Heart left ventricle (tissue), 16 donors: ENCODE data around the gene KIAA1671. TPM values are rescaled to one million over a fixed set of nuclear protein-coding genes. Genes with fewer than 3 reads are reported as not detected.

ENCODE experiments used
- ATAC-seq, 4 donors: fragments of 200-7000 bp; cut with Tn5 transposase; one replicate each; pipeline ENCODE4 v1.9.1; 2020 to 2022; ENCODE audit warnings: moderate library complexity in 4 of 4, mild to moderate bottlenecking in 3 of 4, moderate number of reproducible peaks in 1 of 4
- DNase-seq, 5 donors: peaks; one replicate each; pipeline ENCODE4 v3.0.0-alpha.2; 2020
- H3K27ac ChIP-seq, 12 donors: fragments of 200-600 bp; sonication (generic) in 4 of 12; one replicate each; pipeline versions ENCODE4 v1.5.0 to v1.8.0; 2016 to 2022; ENCODE audit warnings: mild to moderate bottlenecking in 2 of 12
- H3K27me3 ChIP-seq, 9 donors: fragments of 200-600 bp; sonication (generic) in 2 of 9; one replicate each; pipeline versions ENCODE4 v1.5.1 to v1.8.0; 2016 to 2022; ENCODE audit warnings: mild to moderate bottlenecking in 3 of 9
- H3K36me3 ChIP-seq, 9 donors: fragments of 200-600 bp; sonication (generic) in 2 of 9; one replicate each; pipeline versions ENCODE4 v1.5.0 to v1.8.0; 2018 to 2022; ENCODE audit warnings: mild to moderate bottlenecking in 2 of 9
- H3K4me1 ChIP-seq, 12 donors: fragments of 200-600 bp; sonication (generic) in 4 of 12; one replicate each; pipeline versions ENCODE4 v1.5.0 to v1.8.0; 2016 to 2022; ENCODE audit warnings: mild to moderate bottlenecking in 3 of 12
- H3K4me3 ChIP-seq, 12 donors: fragments of 200-600 bp; sonication (generic) in 4 of 12; one replicate each; pipeline versions ENCODE4 v1.5.0 to v1.8.0; 2017 to 2022; ENCODE audit warnings: mild to moderate bottlenecking in 9 of 12, moderate library complexity in 4 of 12
- H3K9me3 ChIP-seq, 12 donors: fragments of 200-600 bp; sonication (generic) in 4 of 12; one replicate each; pipeline versions ENCODE4 v1.5.0 to v1.8.0; 2016 to 2022; ENCODE audit warnings: mild to moderate bottlenecking in 1 of 12
- CTCF ChIP-seq, 12 donors: fragments of 200-600 bp; sonication (generic) in 4 of 12; IDR thresholded peaks; one replicate each; pipeline versions ENCODE4 v1.5.0 to v1.8.0; 2018 to 2022; ENCODE audit warnings: antibody characterized with exemption in 12 of 12, mild to moderate bottlenecking in 5 of 12
- POLR2A ChIP-seq, 2 donors: fragments of 450-650 bp; IDR thresholded peaks; one replicate each; pipeline ENCODE4 v1.6.1; 2017; ENCODE audit warnings: antibody characterized with exemption in 2 of 2, mild to moderate bottlenecking in 2 of 2, moderate library complexity in 2 of 2
- WGBS, 4 donors: extraction: QIAGEN DNeasy Blood & Tissue Kit in 2 of 4; methylation state at CpG; one replicate each; pipeline versions ENCODE4 v1.1.5 to v1.1.7; 2013 to 2018; 5-methylcytosine and 5-hydroxymethylcytosine counted together
- intact Hi-C, 10 donors: fragments of 100-400 bp; cut with DNase I; formaldehyde crosslinking; loops; one replicate each; pipeline versions ENCODE4 v1.11.1 to v1.14.2; 2022
- polyA plus RNA-seq, 2 donors: library from polyadenylated mRNA; stranded (reverse); fragments of 200-250 nt; gene quantifications; one replicate each; pipeline ENCODE4 v1.2.3, GENCODE V29; 2013
- total RNA-seq, 9 donors: library from RNA; depleted of rRNA in 2 of 9; stranded (reverse); fragments of >200 nt in 2 of 9; fragmentation: NEBNext Ultra II Directional in 3 of 9; extraction: Animal tissue kit (Norgen Biotek cat#: 25700) in 3 of 9; gene quantifications; one replicate each; pipeline versions ENCODE4 v1.1.0 to v1.2.4, GENCODE V29; 2016 to 2023
- donor health status: ischemic (EF 13 %, LVEDD 7.1; RV severe dilation, severe dysfunction).
- donor health status: healthy with polysubstance abuse.
- donor health status: DM: no; HTN: yes; CAD: no.
- donor health status: DM: no; HTN: no; CAD: no.
- donor health status: ischemic (EF 25% LVEDD 6.9; RV normal size, moderate dysfunction).
- donor health status: ischemic (EF 25% LVEDD 5.7; RV mildly dilated, moderate dysfunction).
- donor health status: healthy.
- donor health status: DM: yes; HTN: yes; CAD: no.
- donor health status: ischemic (EF 35%, LVEDD 5.7; RV mildly dilated, moderate dysfunction).
- donor health status: nonischemic (EF 11% LVEDD 7.7; RV severe dilation, severe dysfunction).
- donor health status: DM: yes; HTN: yes; CAD: no.
- donor health status: PGD.
- donor health status: ischemic (EF 29% LVEDD 5.4; RV normal size, mild dysfunction).
- donor health status: nonischemic (EF 23%, LVEDD 6.1; RV moderate dilation, normal function).

The KIAA1671 gene
- total and polyA plus RNA-seq, 11 donors = 4.5 to 22.1 (median 13.2) TPM

GRCh38 chr22:25059438-25059837 lies 106.9 kb downstream of the KIAA1671 start:
- no peak overlapping the region for H3K4me3 ChIP-seq
- no peaks in the 10 kb centered on the region for H3K36me3 ChIP-seq
- no peaks in the 10 kb centered on the region for H3K9me3 ChIP-seq
- no peaks in the 10 kb centered on the region for H3K27me3 ChIP-seq
- ATAC-seq = no peak
- no peak for DNase-seq
- no peak overlapping the region for H3K27ac ChIP-seq
- TF ChIP-seq POLR2A (IDR thresholded peaks at IDR 0.05) (no peak), CTCF (IDR thresholded peaks at IDR 0.05) (no peak)
- 89 to 92% (median 91%) methylated on average over 5 of the region's 5 CpGs for WGBS, 4 donors
- peaks cover 0 to 13% (median 1%) of the 10 kb centered on the region in 12 donors for H3K4me1 ChIP-seq
- intact Hi-C loops = loop anchor here in 4 of 10 donors (5.0 to 10.0 kb wide), 4 partner anchors 122 to 295 kb away; partner anchors contain the start of gene PIWIL3 (in 1 of the 4)

- H3K27ac ChIP-seq = no peak overlapping the region
- TF ChIP-seq CTCF (IDR thresholded peaks at IDR 0.05) (peak in 2 of 12 donors; percentile 22 to 31), POLR2A (IDR thresholded peaks at IDR 0.05) (no peak)
- no peaks in the 10 kb centered on the region for H3K36me3 ChIP-seq
- no peak overlapping the region for H3K4me3 ChIP-seq
- WGBS, 4 donors = 68 to 75% (median 73%) methylated on average over 10 of the region's 10 CpGs
- ATAC-seq = peak in 2 of 4 donors; percentile 49 to 59
- intact Hi-C loops = no loop called here
- no peaks in the 10 kb centered on the region for H3K27me3 ChIP-seq
- H3K4me1 ChIP-seq = peaks cover 0 to 13% (median 1%) of the 10 kb centered on the region in 12 donors
- DNase-seq = no peak
- H3K9me3 ChIP-seq = no peaks in the 10 kb centered on the region
Measured at GRCh38 chr22:25060522-25061071, 108.1 kb downstream of the KIAA1671 start.

DNA sequence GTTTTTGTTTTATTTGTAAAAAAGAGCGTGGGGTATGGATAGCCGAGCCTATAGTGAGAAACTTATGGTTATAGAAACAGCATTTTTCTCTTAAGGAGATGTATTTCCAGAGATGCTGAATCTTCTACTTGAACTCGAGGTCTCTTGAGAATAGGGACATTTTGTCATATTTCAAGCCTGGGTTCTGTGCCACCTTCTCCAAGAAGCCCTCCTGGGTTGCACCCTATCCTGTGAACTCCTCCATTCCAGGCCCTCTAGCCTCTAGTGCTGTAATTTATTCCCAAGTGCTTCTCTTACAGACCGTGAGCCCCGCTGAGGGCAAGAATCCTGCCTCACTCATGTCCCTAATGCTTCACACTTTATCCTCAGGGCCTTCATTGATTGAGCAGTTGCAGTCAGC lies 108.6 kb downstream of the KIAA1671 start:
- no peak for DNase-seq
- H3K9me3 ChIP-seq = no peaks in the 10 kb centered on the region
- 95 to 97% (median 96%) methylated on average over 5 of the region's 5 CpGs for WGBS, 4 donors
- no peak for TF ChIP-seq CTCF (IDR thresholded peaks at IDR 0.05)
- TF ChIP-seq POLR2A (IDR thresholded peaks at IDR 0.05) = no peak
- H3K4me1 ChIP-seq = peaks cover 0 to 13% (median 1%) of the 10 kb centered on the region in 12 donors
- no peak overlapping the region for H3K27ac ChIP-seq
- no peak overlapping the region for H3K4me3 ChIP-seq
- no peaks in the 10 kb centered on the region for H3K27me3 ChIP-seq
- no peaks in the 10 kb centered on the region for H3K36me3 ChIP-seq
- ATAC-seq = no peak
- intact Hi-C loops = no loop called here

GRCh38 chr22:25061605-25062376 lies 109.3 kb downstream of the KIAA1671 start:
- DNase-seq (no peak), ATAC-seq (no peak)
- no peak for TF ChIP-seq CTCF (IDR thresholded peaks at IDR 0.05)
- no peak for TF ChIP-seq POLR2A (IDR thresholded peaks at IDR 0.05)
- intact Hi-C loops = no loop called here
- Histone ChIP-seq H3K9me3 (no peaks in the 10 kb centered on the region), H3K4me3 (no peak overlapping the region), H3K27ac (no peak overlapping the region), H3K4me1 (peaks cover 0 to 13% (median 1%) of the 10 kb centered on the region in 12 donors), H3K36me3 (no peaks in the 10 kb centered on the region), H3K27me3 (no peaks in the 10 kb centered on the region)
- WGBS, 4 donors = 81 to 87% (median 85%) methylated on average over 8 of the region's 8 CpGs
